22Rv1 (cell line): Measurements from ENCODE around the gene ABCB6.

Experiments used
- CTCF ChIP-seq: fragments of 450-650 bp; IDR thresholded peaks from 2 replicates; pipeline ENCODE4 v1.5.1; 2017; ENCODE audit warnings: mild to moderate bottlenecking
- ZFX ChIP-seq: fragments of 450-650 bp; IDR thresholded peaks from 2 replicates; pipeline ENCODE4 v1.6.1; 2017; ENCODE audit warnings: antibody characterized with exemption, borderline replicate concordance

- TF ChIP-seq CTCF (no peak), ZFX (no peak)
Measured at GRCh38 chr2:219165058-219165911, 53.5 kb downstream of the ABCB6 start.
